ENCODE results near the gene ZNF740. TPM values are rescaled to one million over a fixed set of nuclear protein-coding genes. Genes with fewer than 3 reads are reported as not detected.

The ZNF740 gene, protein sequence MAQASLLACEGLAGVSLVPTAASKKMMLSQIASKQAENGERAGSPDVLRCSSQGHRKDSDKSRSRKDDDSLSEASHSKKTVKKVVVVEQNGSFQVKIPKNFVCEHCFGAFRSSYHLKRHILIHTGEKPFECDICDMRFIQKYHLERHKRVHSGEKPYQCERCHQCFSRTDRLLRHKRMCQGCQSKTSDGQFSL
- polyA plus RNA-seq, result 1 to 10 TPM; 4.7 to 5.3 TPM

DNA sequence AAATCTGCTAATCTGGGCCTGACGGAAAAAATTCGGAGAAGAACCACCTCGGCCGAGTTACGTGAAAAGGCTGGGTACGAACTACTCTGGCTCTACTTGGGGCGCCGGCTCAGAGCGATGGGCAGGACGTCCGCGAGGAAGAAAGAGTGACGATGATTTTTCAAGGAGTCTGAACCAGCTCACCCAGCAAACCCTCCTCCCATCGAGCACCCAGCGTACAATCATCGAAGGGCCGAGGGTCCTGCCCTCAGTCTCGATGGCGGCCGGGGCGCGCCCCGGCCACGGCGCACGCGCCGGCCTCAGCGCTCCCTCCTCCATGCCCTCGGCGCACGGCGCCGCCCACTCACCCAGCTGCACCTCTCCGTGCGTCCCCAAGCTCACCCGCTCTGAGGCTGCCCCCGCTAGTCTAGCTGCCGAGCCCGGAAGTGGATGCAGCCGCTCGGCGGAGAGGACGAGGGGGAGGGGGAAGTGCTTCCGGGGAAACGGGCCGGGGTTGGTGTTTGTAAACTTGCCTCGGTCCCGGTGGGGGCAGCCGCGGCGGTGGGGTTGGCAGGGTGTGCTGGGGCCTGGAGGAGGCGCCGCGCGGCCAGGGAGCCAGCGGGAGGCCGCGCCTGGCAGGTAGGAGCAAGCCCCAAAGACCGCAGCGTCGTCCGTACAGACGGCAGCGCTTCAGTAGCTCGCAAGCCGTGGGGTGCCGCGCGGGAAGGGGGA is at the start of gene ZNF740, which contains the start of gene CSAD:
TSS of gene ZNF740 (plus strand) at position 503 of the 711 bp plus-strand sequence. CDS start 1,262 bp downstream, outside the sequence.
TSS of gene CSAD (minus strand) at position 706 of the 711 bp plus-strand sequence. CDS start 7,455 bp downstream, outside the sequence.
- H3K4me3 ChIP-seq (ENCODE audit: low read depth in 1 of 2, low read length in 2 of 2), result peak within 1 kb of the TSS; percentile 75 to 84
- peaks cover 0 to 13% of the 10 kb centered on the region in 2 donors for H3K4me1 ChIP-seq (ENCODE audit: control insufficient read depth in 2 of 2, insufficient read depth in 2 of 2, low read length in 1 of 2)
- no peaks in the 10 kb centered on the region for H3K9me3 ChIP-seq (ENCODE audit: control insufficient read depth in 2 of 2, insufficient read depth in 1 of 2, low read depth in 1 of 2, low read length in 1 of 2)
- H3K36me3 ChIP-seq (ENCODE audit: control insufficient read depth in 2 of 2, insufficient read depth in 2 of 2, low read length in 1 of 2), result peaks cover 0 to 7% of the 10 kb centered on the region in 2 donors
- 1% methylated on average over 62 to 70 of the region's 70 CpGs for WGBS, 2 donors
- peak within 1 kb of the TSS; percentile 94 to 97 for H3K27ac ChIP-seq (ENCODE audit: low read depth in 2 of 2, low read length in 1 of 2)
- H3K27me3 ChIP-seq (ENCODE audit: control insufficient read depth in 1 of 2, insufficient read depth in 2 of 2, low read length in 2 of 2), result no peaks in the 10 kb centered on the region

GRCh38 chr12:53131844-53132243 is 48.7 kb upstream of the ZNF740 start:
- H3K9me3 ChIP-seq (ENCODE audit: control insufficient read depth in 2 of 2, insufficient read depth in 1 of 2, low read depth in 1 of 2, low read length in 1 of 2), result no peaks in the 10 kb centered on the region
- no peaks in the 10 kb centered on the region for H3K27me3 ChIP-seq (ENCODE audit: control insufficient read depth in 1 of 2, insufficient read depth in 2 of 2, low read length in 2 of 2)
- no peaks in the 10 kb centered on the region for H3K36me3 ChIP-seq (ENCODE audit: control insufficient read depth in 2 of 2, insufficient read depth in 2 of 2, low read length in 1 of 2)
- WGBS, 2 donors, result 82 to 85% methylated on average over 2 of the region's 2 CpGs
- H3K4me3 ChIP-seq (ENCODE audit: low read depth in 1 of 2, low read length in 2 of 2), result no peak overlapping the region
- H3K27ac ChIP-seq (ENCODE audit: low read depth in 2 of 2, low read length in 1 of 2), result no peak overlapping the region
- H3K4me1 ChIP-seq (ENCODE audit: control insufficient read depth in 2 of 2, insufficient read depth in 2 of 2, low read length in 1 of 2), result no peaks in the 10 kb centered on the region

- H3K36me3 ChIP-seq (ENCODE audit: control insufficient read depth in 2 of 2, insufficient read depth in 2 of 2, low read length in 1 of 2), result no peaks in the 10 kb centered on the region
- H3K27ac ChIP-seq (ENCODE audit: low read depth in 2 of 2, low read length in 1 of 2), result no peak overlapping the region
- H3K9me3 ChIP-seq (ENCODE audit: control insufficient read depth in 2 of 2, insufficient read depth in 1 of 2, low read depth in 1 of 2, low read length in 1 of 2), result no peaks in the 10 kb centered on the region
- H3K27me3 ChIP-seq (ENCODE audit: control insufficient read depth in 1 of 2, insufficient read depth in 2 of 2, low read length in 2 of 2), result no peaks in the 10 kb centered on the region
- no peaks in the 10 kb centered on the region for H3K4me1 ChIP-seq (ENCODE audit: control insufficient read depth in 2 of 2, insufficient read depth in 2 of 2, low read length in 1 of 2)
- WGBS, 2 donors, result 90 to 93% methylated on average over 3 of the region's 3 CpGs
- no peak overlapping the region for H3K4me3 ChIP-seq (ENCODE audit: low read depth in 1 of 2, low read length in 2 of 2)
These were observed 46.8 kb upstream of the ZNF740 start for GRCh38 chr12:53133722-53134121.

DNA sequence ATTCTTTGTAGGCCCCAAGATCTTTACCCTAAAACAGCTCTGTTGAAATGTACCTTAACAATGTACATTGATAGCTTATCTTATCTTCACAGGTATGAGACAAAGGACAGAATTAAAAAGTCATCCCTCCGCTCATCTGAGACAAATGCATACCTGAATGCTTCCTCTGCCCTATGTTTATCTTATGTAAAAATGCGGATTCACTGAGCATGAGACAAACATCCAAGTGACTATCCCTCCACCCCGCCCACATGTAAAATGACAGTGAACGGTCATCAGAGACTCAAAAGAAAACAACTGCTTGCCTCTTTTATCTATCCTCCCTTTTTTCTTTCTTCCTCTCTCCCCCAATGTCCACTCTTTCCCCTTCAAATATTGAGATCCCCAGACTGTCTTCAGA is 37.2 kb upstream of the ZNF740 start:
- Histone ChIP-seq H3K4me1 (ENCODE audit: control insufficient read depth in 2 of 2, insufficient read depth in 2 of 2, low read length in 1 of 2) (no peaks in the 10 kb centered on the region), H3K9me3 (ENCODE audit: control insufficient read depth in 2 of 2, insufficient read depth in 1 of 2, low read depth in 1 of 2, low read length in 1 of 2) (peaks cover 0 to 2% of the 10 kb centered on the region in 2 donors), H3K27me3 (ENCODE audit: control insufficient read depth in 1 of 2, insufficient read depth in 2 of 2, low read length in 2 of 2) (no peaks in the 10 kb centered on the region), H3K4me3 (ENCODE audit: low read depth in 1 of 2, low read length in 2 of 2) (no peak overlapping the region), H3K36me3 (ENCODE audit: control insufficient read depth in 2 of 2, insufficient read depth in 2 of 2, low read length in 1 of 2) (no peaks in the 10 kb centered on the region), H3K27ac (ENCODE audit: low read depth in 2 of 2, low read length in 1 of 2) (no peak overlapping the region)
- WGBS, 2 donors, result 87 to 89% methylated on average over 4 of the region's 4 CpGs

DNA sequence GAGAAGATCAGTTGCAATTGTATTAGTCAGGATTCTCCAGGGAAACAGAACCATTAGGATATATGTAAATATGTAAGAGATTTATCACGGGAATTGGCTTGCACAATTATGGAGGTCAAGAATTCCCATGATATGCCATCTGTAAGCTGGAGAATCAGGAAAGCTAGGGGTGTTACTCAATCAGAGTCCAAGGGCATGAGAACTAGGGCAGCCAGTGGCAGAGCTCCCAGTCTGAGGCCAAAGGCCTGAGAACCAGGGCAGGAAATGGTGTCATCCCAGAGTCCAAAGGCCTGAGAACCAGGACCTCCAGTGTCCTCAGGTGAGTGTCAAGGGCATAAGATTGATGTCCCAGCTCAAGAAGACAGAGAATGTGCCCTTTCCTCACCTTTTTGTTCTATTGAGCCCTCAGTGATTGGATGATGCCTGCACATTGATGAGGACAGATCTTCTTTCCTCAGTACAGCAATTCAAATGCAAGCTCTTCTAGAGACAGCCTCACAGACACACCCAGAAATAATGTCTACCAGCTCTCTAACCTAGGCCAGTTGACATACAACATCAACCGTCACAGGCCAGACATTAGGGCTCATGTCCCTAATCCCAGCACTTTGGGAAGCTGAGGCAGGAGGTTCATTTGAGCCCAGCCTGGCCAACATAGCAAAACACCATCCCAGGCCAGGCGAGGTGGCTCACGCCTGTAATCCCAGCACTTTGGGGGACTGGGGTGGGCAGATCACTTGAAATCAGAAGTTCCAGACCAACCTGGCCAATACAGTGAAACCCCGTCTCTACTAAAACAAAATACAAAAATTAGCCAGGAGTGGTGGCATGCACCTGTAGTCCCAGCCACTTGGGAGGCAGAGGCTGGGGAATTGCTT is 34.9 kb upstream of the ZNF740 start:
- Histone ChIP-seq H3K4me1 (ENCODE audit: control insufficient read depth in 2 of 2, insufficient read depth in 2 of 2, low read length in 1 of 2) (no peaks in the 10 kb centered on the region), H3K4me3 (ENCODE audit: low read depth in 1 of 2, low read length in 2 of 2) (no peak overlapping the region), H3K27ac (ENCODE audit: low read depth in 2 of 2, low read length in 1 of 2) (no peak overlapping the region), H3K9me3 (ENCODE audit: control insufficient read depth in 2 of 2, insufficient read depth in 1 of 2, low read depth in 1 of 2, low read length in 1 of 2) (no peaks in the 10 kb centered on the region), H3K36me3 (ENCODE audit: control insufficient read depth in 2 of 2, insufficient read depth in 2 of 2, low read length in 1 of 2) (no peaks in the 10 kb centered on the region), H3K27me3 (ENCODE audit: control insufficient read depth in 1 of 2, insufficient read depth in 2 of 2, low read length in 2 of 2) (no peaks in the 10 kb centered on the region)
- WGBS, 2 donors, result 84 to 93% methylated on average over 5 of the region's 5 CpGs

- no peak overlapping the region for H3K4me3 ChIP-seq (ENCODE audit: low read depth in 1 of 2, low read length in 2 of 2)
- H3K36me3 ChIP-seq (ENCODE audit: control insufficient read depth in 2 of 2, insufficient read depth in 2 of 2, low read length in 1 of 2), result no peaks in the 10 kb centered on the region
- no peaks in the 10 kb centered on the region for H3K27me3 ChIP-seq (ENCODE audit: control insufficient read depth in 1 of 2, insufficient read depth in 2 of 2, low read length in 2 of 2)
- 90 to 91% methylated on average over 5 of the region's 5 CpGs for WGBS, 2 donors
- H3K4me1 ChIP-seq (ENCODE audit: control insufficient read depth in 2 of 2, insufficient read depth in 2 of 2, low read length in 1 of 2), result no peaks in the 10 kb centered on the region
- H3K9me3 ChIP-seq (ENCODE audit: control insufficient read depth in 2 of 2, insufficient read depth in 1 of 2, low read depth in 1 of 2, low read length in 1 of 2), result no peaks in the 10 kb centered on the region
- H3K27ac ChIP-seq (ENCODE audit: low read depth in 2 of 2, low read length in 1 of 2), result no peak overlapping the region
These were observed 33.3 kb upstream of the ZNF740 start for GRCh38 chr12:53147181-53147580.

- 92 to 93% methylated on average over 15 of the region's 15 CpGs for WGBS, 2 donors
- Histone ChIP-seq H3K27me3 (ENCODE audit: control insufficient read depth in 1 of 2, insufficient read depth in 2 of 2, low read length in 2 of 2) (no peaks in the 10 kb centered on the region), H3K36me3 (ENCODE audit: control insufficient read depth in 2 of 2, insufficient read depth in 2 of 2, low read length in 1 of 2) (no peaks in the 10 kb centered on the region), H3K4me1 (ENCODE audit: control insufficient read depth in 2 of 2, insufficient read depth in 2 of 2, low read length in 1 of 2) (no peaks in the 10 kb centered on the region), H3K27ac (ENCODE audit: low read depth in 2 of 2, low read length in 1 of 2) (no peak overlapping the region), H3K4me3 (ENCODE audit: low read depth in 1 of 2, low read length in 2 of 2) (no peak overlapping the region), H3K9me3 (ENCODE audit: control insufficient read depth in 2 of 2, insufficient read depth in 1 of 2, low read depth in 1 of 2, low read length in 1 of 2) (no peaks in the 10 kb centered on the region)
These were observed 32.9 kb upstream of the ZNF740 start for GRCh38 chr12:53147653-53148052.

GRCh38 chr12:53151039-53151438 is 29.5 kb upstream of the ZNF740 start:
- no peaks in the 10 kb centered on the region for H3K9me3 ChIP-seq (ENCODE audit: control insufficient read depth in 2 of 2, insufficient read depth in 1 of 2, low read depth in 1 of 2, low read length in 1 of 2)
- no peaks in the 10 kb centered on the region for H3K4me1 ChIP-seq (ENCODE audit: control insufficient read depth in 2 of 2, insufficient read depth in 2 of 2, low read length in 1 of 2)
- H3K27me3 ChIP-seq (ENCODE audit: control insufficient read depth in 1 of 2, insufficient read depth in 2 of 2, low read length in 2 of 2), result no peaks in the 10 kb centered on the region
- no peak overlapping the region for H3K4me3 ChIP-seq (ENCODE audit: low read depth in 1 of 2, low read length in 2 of 2)
- H3K27ac ChIP-seq (ENCODE audit: low read depth in 2 of 2, low read length in 1 of 2), result no peak overlapping the region
- no peaks in the 10 kb centered on the region for H3K36me3 ChIP-seq (ENCODE audit: control insufficient read depth in 2 of 2, insufficient read depth in 2 of 2, low read length in 1 of 2)
- whole genome bisulfite sequencing, 2 donors, result 85 to 88% methylated on average over 6 of the region's 6 CpGs

GRCh38 chr12:53152390-53152789 is 28.1 kb upstream of the ZNF740 start:
- H3K4me1 ChIP-seq (ENCODE audit: control insufficient read depth in 2 of 2, insufficient read depth in 2 of 2, low read length in 1 of 2), result no peaks in the 10 kb centered on the region
- H3K27ac ChIP-seq (ENCODE audit: low read depth in 2 of 2, low read length in 1 of 2), result no peak overlapping the region
- no peaks in the 10 kb centered on the region for H3K27me3 ChIP-seq (ENCODE audit: control insufficient read depth in 1 of 2, insufficient read depth in 2 of 2, low read length in 2 of 2)
- no peak overlapping the region for H3K4me3 ChIP-seq (ENCODE audit: low read depth in 1 of 2, low read length in 2 of 2)
- H3K36me3 ChIP-seq (ENCODE audit: control insufficient read depth in 2 of 2, insufficient read depth in 2 of 2, low read length in 1 of 2), result no peaks in the 10 kb centered on the region
- no peaks in the 10 kb centered on the region for H3K9me3 ChIP-seq (ENCODE audit: control insufficient read depth in 2 of 2, insufficient read depth in 1 of 2, low read depth in 1 of 2, low read length in 1 of 2)
